SK-N-SH (cell line): ENCODE measurements around the gene SNHG17. TPM values are rescaled to one million over a fixed set of nuclear protein-coding genes. Genes with fewer than 3 reads are reported as not detected.

Experiments
- CTCF ChIA-PET: fragments of 300-600, 350-600 bp; formaldehyde crosslinking; extraction: SDS; loops from one replicate; lab custom pipeline; 2021; lab: Yijun Ruan, JAX
- POLR2A ChIA-PET: fragments of 350-600 bp; sonication (Branson Sonifier 250); formaldehyde crosslinking; extraction: SDS; loops from one replicate; lab custom pipeline; 2020; ENCODE audit warnings: antibody characterized with exemption, inconsistent platforms; lab: Yijun Ruan, JAX
- DNase-seq: peaks from one replicate; pipeline ENCODE4 v3.0.0; 2012
- H2AFZ ChIP-seq: fragments of 200-600 bp; sonication (generic); 2 replicates; pipeline ENCODE4 v1.8.1; 2016; ENCODE audit warnings: antibody characterized with exemption, mild to moderate bottlenecking, low read depth
- H3F3A ChIP-seq: fragments of 200-600 bp; sonication (generic); replicated peaks from 2 replicates; pipeline ENCODE3; 2016; ENCODE audit warnings: antibody characterized with exemption, mild to moderate bottlenecking; ENCODE audit not compliant: insufficient read depth
- H3K27ac ChIP-seq, 2 experiments: fragments of 200-500 bp in 1 of 2; fragments of 200-600 bp in 1 of 2; sonication (Bioruptor generic) in 1 of 2; sonication (generic), shearing (Covaris generic) in 1 of 2; 2 replicates each; pipeline versions ENCODE4 v1.5.1 to v1.6.1; 2014 to 2016; ENCODE audit warnings: low read depth in 2 of 2, inconsistent platforms in 1 of 2, low read length in 1 of 2, mild to moderate bottlenecking in 1 of 2, mixed read lengths in 1 of 2
- H3K27me3 ChIP-seq: fragments of 200-600 bp; sonication (generic), shearing (Covaris generic); 2 replicates; pipeline ENCODE4 v1.6.1; 2016; ENCODE audit warnings: mixed run types; ENCODE audit not compliant: insufficient read depth
- H3K36me3 ChIP-seq, 2 experiments: fragments of 200-500 bp in 1 of 2; fragments of 200-600 bp in 1 of 2; sonication (Bioruptor generic) in 1 of 2; sonication (generic) in 1 of 2; replicated peaks in 1 of 2; 2 replicates each; pipeline versions ENCODE3 to v1.5.1; 2014 to 2016; ENCODE audit warnings: low read length in 1 of 2, mild to moderate bottlenecking in 1 of 2; ENCODE audit not compliant: insufficient read depth in 2 of 2, control insufficient read depth in 1 of 2
- H3K4me1 ChIP-seq, 2 experiments: fragments of 200-500 bp in 1 of 2; fragments of 200-600 bp in 1 of 2; sonication (Bioruptor generic) in 1 of 2; sonication (generic), shearing (Covaris generic) in 1 of 2; 2 replicates each; pipeline versions ENCODE4 v1.5.1 to v1.6.1; 2014 to 2016; ENCODE audit warnings: low read depth in 1 of 2, low read length in 1 of 2, mixed run types in 1 of 2; ENCODE audit not compliant: insufficient read depth in 2 of 2, control insufficient read depth in 1 of 2
- H3K4me2 ChIP-seq: fragments of 200-600 bp; sonication (generic), shearing (Covaris generic); 2 replicates; pipeline ENCODE4 v1.6.1; 2017; ENCODE audit warnings: mixed run types
- H3K4me3 ChIP-seq, 2 experiments: fragments of 200-500 bp in 1 of 2; fragments of 200-600 bp in 1 of 2; sonication (Bioruptor generic) in 1 of 2; sonication (generic), shearing (Covaris generic) in 1 of 2; 2 replicates each; pipeline versions ENCODE4 v1.5.1 to v1.8.1; 2014 to 2016; ENCODE audit warnings: low read depth in 2 of 2, inconsistent platforms in 1 of 2, low read length in 1 of 2, mild to moderate bottlenecking in 1 of 2, mixed read lengths in 1 of 2, moderate library complexity in 1 of 2
- H3K79me2 ChIP-seq: fragments of 200-600 bp; sonication (generic); 2 replicates; pipeline ENCODE4 v1.8.1; 2017; ENCODE audit warnings: mild to moderate bottlenecking; ENCODE audit not compliant: insufficient read depth
- H3K9ac ChIP-seq: fragments of 200-600 bp; sonication (generic); 2 replicates; pipeline ENCODE4 v1.6.1; 2017; ENCODE audit warnings: mixed run types
- H3K9me2 ChIP-seq: fragments of 200-600 bp; sonication (generic); 2 replicates; pipeline ENCODE4 v1.6.1; 2017; ENCODE audit warnings: mixed run types
- H3K9me3 ChIP-seq: fragments of 200-600 bp; sonication (generic); 2 replicates; pipeline ENCODE4 v1.6.1; 2017; ENCODE audit warnings: mixed run types, mild to moderate bottlenecking, moderate library complexity
- H4K20me1 ChIP-seq: fragments of 200-600 bp; sonication (generic); 2 replicates; pipeline ENCODE4 v1.6.1; 2017; ENCODE audit warnings: mild to moderate bottlenecking, mixed run types; ENCODE audit not compliant: insufficient read depth
- ELF1 ChIP-seq: IDR thresholded peaks from 2 replicates; pipeline ENCODE4 v1.4.0; 2012
- EZH2phosphoT487 ChIP-seq: fragments of 200-600 bp; sonication (generic); IDR thresholded peaks from 2 replicates; pipeline ENCODE4 v1.6.1; 2017; ENCODE audit warnings: low read depth, mixed run types, mild to moderate bottlenecking, antibody characterized with exemption, moderate library complexity, borderline replicate concordance
- FOSL2 ChIP-seq: IDR thresholded peaks from 2 replicates; pipeline ENCODE4 v1.4.0; 2012; ENCODE audit warnings: low read depth, mild to moderate bottlenecking, moderate library complexity, borderline replicate concordance
- FOXM1 ChIP-seq: IDR thresholded peaks from 2 replicates; pipeline ENCODE4 v1.4.0; 2012; ENCODE audit warnings: low read depth, mild to moderate bottlenecking
- GABPA ChIP-seq: IDR thresholded peaks from 2 replicates; pipeline ENCODE4 v1.4.0; 2012; ENCODE audit warnings: low read depth, mild to moderate bottlenecking
- MXI1 ChIP-seq: IDR thresholded peaks from 2 replicates; pipeline ENCODE4 v1.6.1; 2012; ENCODE audit warnings: mild to moderate bottlenecking, low read depth, low read length, improper control_type of control experiment
- NFIC ChIP-seq: IDR thresholded peaks from 2 replicates; pipeline ENCODE4 v1.4.0; 2012; ENCODE audit warnings: borderline replicate concordance
- NRF1 ChIP-seq: IDR thresholded peaks from 2 replicates; pipeline ENCODE4 v1.6.1; 2012; ENCODE audit warnings: low read depth, mild to moderate bottlenecking, low read length
- PBX3 ChIP-seq: IDR thresholded peaks from 2 replicates; pipeline ENCODE4; 2012
- RCOR1 ChIP-seq: fragments of 150-350 bp; IDR thresholded peaks from 2 replicates; pipeline ENCODE4 v1.6.1; 2017; ENCODE audit warnings: antibody characterized with exemption, low read length
- REST ChIP-seq: IDR thresholded peaks from 2 replicates; pipeline ENCODE4 v1.6.1; 2012; ENCODE audit warnings: mild to moderate bottlenecking, low read depth, low read length, moderate library complexity
- RFX5 ChIP-seq: IDR thresholded peaks from 2 replicates; pipeline ENCODE4 v1.6.1; 2012; ENCODE audit warnings: mild to moderate bottlenecking, improper control_type of control experiment, low read length
- SMC3 ChIP-seq: IDR thresholded peaks from 2 replicates; pipeline ENCODE4 v1.6.1; 2012; ENCODE audit warnings: low read depth, low read length, improper control_type of control experiment
- TCF12 ChIP-seq: IDR thresholded peaks from 2 replicates; pipeline ENCODE4 v1.4.0; 2012
- TEAD4 ChIP-seq: IDR thresholded peaks from 2 replicates; pipeline ENCODE4 v1.4.0; 2012; ENCODE audit warnings: mild to moderate bottlenecking, borderline replicate concordance; ENCODE audit not compliant: insufficient read depth
- USF2 ChIP-seq: fragments of 150-350 bp; IDR thresholded peaks from 2 replicates; pipeline ENCODE4 v1.6.1; 2017; ENCODE audit warnings: antibody characterized with exemption, low read length, low read depth, borderline replicate concordance
- WGBS: methylation state at CpG from one replicate; pipeline ENCODE4 v1.1.6; 2017; ENCODE audit warnings: low lambda C conversion rate; 5-methylcytosine and 5-hydroxymethylcytosine counted together
- polyA plus RNA-seq, 3 experiments: library from polyadenylated mRNA; depleted of rRNA; stranded (reverse); fragments of >200 nt; gene quantifications; 2 replicates each; pipeline ENCODE4 v1.2.3, GENCODE V29; 2012
- TF ChIP-seq, protein P1 (sequence below): IDR thresholded peaks from 2 replicates; pipeline ENCODE4 v1.4.0; 2012; ENCODE audit warnings: low read depth, borderline replicate concordance
- TF ChIP-seq, protein P2 (sequence below): fragments of 200-600 bp; sonication (generic); IDR thresholded peaks from 2 replicates; pipeline ENCODE4 v1.6.1; 2017; ENCODE audit warnings: antibody characterized with exemption, mild to moderate bottlenecking, moderate library complexity

Gene SNHG17
- polyA plus RNA-seq, 1 of the 3 experiments (the other 2 are of a cell fraction) = 40.3 TPM

DNA sequence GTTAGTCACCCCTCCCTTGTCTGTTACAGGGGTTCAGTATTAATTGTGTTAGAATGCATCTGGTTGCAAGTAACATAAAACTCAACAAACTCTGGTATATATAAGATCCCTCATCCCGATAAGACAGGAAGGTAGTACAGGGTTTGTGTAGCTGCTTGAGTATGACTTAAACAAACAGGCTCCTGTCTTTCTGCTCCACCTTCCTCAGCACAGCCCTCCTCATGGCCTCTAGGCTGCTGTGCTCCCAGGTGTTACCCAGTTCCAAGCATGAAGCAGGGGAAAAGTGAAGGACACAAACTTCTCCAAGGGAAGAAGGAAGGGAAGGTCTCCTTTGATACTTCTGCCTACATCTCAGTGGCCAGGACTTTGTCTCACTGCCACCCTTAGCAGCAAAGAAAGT lies 36.1 kb upstream of the SNHG17 start:
- Histone ChIP-seq H3K9me2 (no peaks in the 10 kb centered on the region), H3K79me2 (peaks cover 34% of the 10 kb centered on the region), H3K27ac (no peak overlapping the region), H4K20me1 (peaks cover 28% of the 10 kb centered on the region), H3K27me3 (no peaks in the 10 kb centered on the region), H3F3A (no peaks in the 10 kb centered on the region), H3K36me3 (no peaks in the 10 kb centered on the region), H3K9ac (no peak overlapping the region), H3K9me3 (no peaks in the 10 kb centered on the region), H3K4me3 (no peak overlapping the region), H2AFZ (no peak overlapping the region), H3K4me2 (no peak overlapping the region), H3K4me1 (peaks cover 0 to 15% of the 10 kb centered on the region in 2 experiments; a peak in 2 of 4 replicates)
- TF ChIP-seq MXI1 (no peak), FOSL2 (no peak), ELF1 (no peak), PBX3 (no peak), NRF1 (no peak), NFIC (no peak), EZH2phosphoT487 (no peak), GABPA (no peak), FOXM1 (no peak), SMC3 (no peak), TEAD4 (no peak), USF2 (no peak), RFX5 (no peak), REST (no peak), TCF12 (no peak), RCOR1 (no peak)
- TF ChIP-seq, protein P1, sequence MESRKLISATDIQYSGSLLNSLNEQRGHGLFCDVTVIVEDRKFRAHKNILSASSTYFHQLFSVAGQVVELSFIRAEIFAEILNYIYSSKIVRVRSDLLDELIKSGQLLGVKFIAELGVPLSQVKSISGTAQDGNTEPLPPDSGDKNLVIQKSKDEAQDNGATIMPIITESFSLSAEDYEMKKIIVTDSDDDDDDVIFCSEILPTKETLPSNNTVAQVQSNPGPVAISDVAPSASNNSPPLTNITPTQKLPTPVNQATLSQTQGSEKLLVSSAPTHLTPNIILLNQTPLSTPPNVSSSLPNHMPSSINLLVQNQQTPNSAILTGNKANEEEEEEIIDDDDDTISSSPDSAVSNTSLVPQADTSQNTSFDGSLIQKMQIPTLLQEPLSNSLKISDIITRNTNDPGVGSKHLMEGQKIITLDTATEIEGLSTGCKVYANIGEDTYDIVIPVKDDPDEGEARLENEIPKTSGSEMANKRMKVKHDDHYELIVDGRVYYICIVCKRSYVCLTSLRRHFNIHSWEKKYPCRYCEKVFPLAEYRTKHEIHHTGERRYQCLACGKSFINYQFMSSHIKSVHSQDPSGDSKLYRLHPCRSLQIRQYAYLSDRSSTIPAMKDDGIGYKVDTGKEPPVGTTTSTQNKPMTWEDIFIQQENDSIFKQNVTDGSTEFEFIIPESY = no peak
- TF ChIP-seq, protein P2, sequence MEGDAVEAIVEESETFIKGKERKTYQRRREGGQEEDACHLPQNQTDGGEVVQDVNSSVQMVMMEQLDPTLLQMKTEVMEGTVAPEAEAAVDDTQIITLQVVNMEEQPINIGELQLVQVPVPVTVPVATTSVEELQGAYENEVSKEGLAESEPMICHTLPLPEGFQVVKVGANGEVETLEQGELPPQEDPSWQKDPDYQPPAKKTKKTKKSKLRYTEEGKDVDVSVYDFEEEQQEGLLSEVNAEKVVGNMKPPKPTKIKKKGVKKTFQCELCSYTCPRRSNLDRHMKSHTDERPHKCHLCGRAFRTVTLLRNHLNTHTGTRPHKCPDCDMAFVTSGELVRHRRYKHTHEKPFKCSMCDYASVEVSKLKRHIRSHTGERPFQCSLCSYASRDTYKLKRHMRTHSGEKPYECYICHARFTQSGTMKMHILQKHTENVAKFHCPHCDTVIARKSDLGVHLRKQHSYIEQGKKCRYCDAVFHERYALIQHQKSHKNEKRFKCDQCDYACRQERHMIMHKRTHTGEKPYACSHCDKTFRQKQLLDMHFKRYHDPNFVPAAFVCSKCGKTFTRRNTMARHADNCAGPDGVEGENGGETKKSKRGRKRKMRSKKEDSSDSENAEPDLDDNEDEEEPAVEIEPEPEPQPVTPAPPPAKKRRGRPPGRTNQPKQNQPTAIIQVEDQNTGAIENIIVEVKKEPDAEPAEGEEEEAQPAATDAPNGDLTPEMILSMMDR = no peak
- POLR2A ChIA-PET = interaction anchor here (1.0 kb wide), 1 partner anchor 14 kb away, joined by 3 read pairs; no protein-coding TSS in a partner anchor
- DNase-seq = no peak
- CTCF ChIA-PET = interaction anchor here (2.6 to 4.6 kb wide), 4 partner anchors 12 to 37 kb away, joined by 12 to 46 read pairs (median 23); partner anchors contain the start of gene SNHG17
- WGBS = 33% methylated on average over 1 of the region's 1 CpG
